Panc1 (cell line): ENCODE results near the gene TNRC18. TPM values are rescaled to one million over a fixed set of nuclear protein-coding genes. Genes with fewer than 3 reads are reported as not detected.
"Not testable (repeated sequence)": the region's sequence is repeated elsewhere in the genome, so short reads cannot be mapped to it uniquely, and the experiment has no call there.

Experiments
- ATAC-seq: fragments of 200-7000 bp; cut with Tn5 transposase; 2 replicates; pipeline ENCODE4 v1.9.1; 2020; ENCODE audit warnings: mild to moderate bottlenecking, moderate library complexity
- BruUV-seq: library from RNA; stranded (reverse); fragments of 400-500 nt; replicated peaks from 2 replicates; lab custom pipeline; 2021; lab: Mats Ljungman, UMichigan
- CTCF ChIA-PET: fragments of 300-600 bp; sonication (Branson Sonifier 250); formaldehyde crosslinking; loops from one replicate; lab custom pipeline; 2022; ENCODE audit warnings: antibody characterized with exemption; lab: Charles Lee
- POLR2A ChIA-PET: fragments of 300-600 bp; sonication (Branson Sonifier 250); formaldehyde crosslinking; loops from one replicate; lab custom pipeline; 2022; ENCODE audit warnings: antibody characterized with exemption; lab: Charles Lee
- DNase-seq: peaks from one replicate; pipeline ENCODE4 v3.0.0-alpha.2; 2010; ENCODE audit warnings: low read depth, low spot score
- H3K27ac ChIP-seq: 2 replicates; pipeline ENCODE4 v1.5.1; 2011; ENCODE audit warnings: mild to moderate bottlenecking, low read length, inconsistent platforms
- H3K27me3 ChIP-seq: fragments of 200-500 bp; sonication (Bioruptor generic); 2 replicates; pipeline ENCODE4 v1.6.0; 2014; ENCODE audit warnings: low read length, inconsistent platforms; ENCODE audit not compliant: control insufficient read depth, insufficient read depth
- H3K36me3 ChIP-seq: fragments of 200-500 bp; sonication (Bioruptor generic); 2 replicates; pipeline ENCODE4 v1.5.1; 2014; ENCODE audit warnings: inconsistent platforms, mild to moderate bottlenecking, low read length, moderate library complexity; ENCODE audit not compliant: control insufficient read depth, insufficient read depth
- H3K4me1 ChIP-seq: 2 replicates; pipeline ENCODE4 v1.5.1; 2011; ENCODE audit warnings: inconsistent platforms, mild to moderate bottlenecking, low read length, moderate library complexity; ENCODE audit not compliant: control insufficient read depth, insufficient read depth
- H3K4me3 ChIP-seq, 2 experiments: 2 replicates each; pipeline ENCODE4 v1.5.1; 2011 to 2012; ENCODE audit warnings: low read depth in 2 of 2, low read length in 2 of 2, mild to moderate bottlenecking in 2 of 2, inconsistent platforms in 1 of 2, moderate library complexity in 1 of 2
- H3K9me3 ChIP-seq: fragments of 200-500 bp; sonication (Bioruptor generic); 2 replicates; pipeline ENCODE4 v1.5.1; 2014; ENCODE audit warnings: low read depth, mild to moderate bottlenecking, inconsistent platforms, low read length, moderate library complexity; ENCODE audit not compliant: control insufficient read depth, insufficient read depth
- POLR2AphosphoS5 ChIP-seq: IDR thresholded peaks from 2 replicates; pipeline ENCODE4 v1.6.1; 2012; ENCODE audit warnings: mild to moderate bottlenecking, low read depth, low read length, moderate library complexity
- SIN3A ChIP-seq: IDR thresholded peaks from 2 replicates; pipeline ENCODE4 v1.6.1; 2012; ENCODE audit warnings: low read depth, mild to moderate bottlenecking, low read length, moderate library complexity, borderline replicate concordance; ENCODE audit not compliant: insufficient read depth
- TCF7L2 ChIP-seq: IDR thresholded peaks from 2 replicates; pipeline ENCODE4 v1.6.1; 2011; ENCODE audit warnings: mild to moderate bottlenecking, low read depth, low read length, inconsistent platforms
- in situ Hi-C: cut with HindIII; loops from 2 replicates; pipeline ENCODE4 v1.10.0; 2016; ENCODE audit warnings: low sequenced_read_pairs, low pct_unique_long_range_greater_than_20kb
- intact Hi-C: fragments of 100-400 bp; cut with micrococcal nuclease; formaldehyde crosslinking; loops from one replicate; pipeline ENCODE4 v1.10.0; 2022; ENCODE audit not compliant: unreplicated experiment
- total RNA-seq: library from RNA; stranded (reverse); gene quantifications from one replicate; pipeline ENCODE4 v1.2.1, GENCODE V29; 2021; ENCODE audit not compliant: unreplicated experiment
- TF ChIP-seq, protein P1 (sequence below): fragments of 450-650 bp; IDR thresholded peaks from 2 replicates; pipeline ENCODE4 v1.5.1; 2017; ENCODE audit warnings: mild to moderate bottlenecking
- TF ChIP-seq, protein P2 (sequence below), 2 experiments: IDR thresholded peaks; 2 replicates each; pipeline ENCODE4 v1.6.1; 2011 to 2012; ENCODE audit warnings: low read depth in 2 of 2, control low read depth in 1 of 2, low read length in 1 of 2, mild to moderate bottlenecking in 1 of 2, moderate library complexity in 1 of 2; ENCODE audit not compliant: insufficient read depth in 1 of 2

Gene TNRC18
- total RNA-seq, 1 experiment from 2014 or later: 148 TPM

- intact Hi-C loops, H3K27ac ChIP-seq, H3K4me3 ChIP-seq, BruUV-seq, H3K36me3 ChIP-seq, in situ Hi-C loops, H3K9me3 ChIP-seq, H3K27me3 ChIP-seq, H3K4me1 ChIP-seq: not testable (repeated sequence)
- ATAC-seq: peak; percentile 73
- peak; percentile 41 for DNase-seq
- POLR2A ChIA-PET: interaction anchor here (0.5 to 0.7 kb wide), 2 partner anchors 17 to 90 kb away, joined by 3 to 16 read pairs; no protein-coding TSS in a partner anchor
- TF ChIP-seq, protein P1, sequence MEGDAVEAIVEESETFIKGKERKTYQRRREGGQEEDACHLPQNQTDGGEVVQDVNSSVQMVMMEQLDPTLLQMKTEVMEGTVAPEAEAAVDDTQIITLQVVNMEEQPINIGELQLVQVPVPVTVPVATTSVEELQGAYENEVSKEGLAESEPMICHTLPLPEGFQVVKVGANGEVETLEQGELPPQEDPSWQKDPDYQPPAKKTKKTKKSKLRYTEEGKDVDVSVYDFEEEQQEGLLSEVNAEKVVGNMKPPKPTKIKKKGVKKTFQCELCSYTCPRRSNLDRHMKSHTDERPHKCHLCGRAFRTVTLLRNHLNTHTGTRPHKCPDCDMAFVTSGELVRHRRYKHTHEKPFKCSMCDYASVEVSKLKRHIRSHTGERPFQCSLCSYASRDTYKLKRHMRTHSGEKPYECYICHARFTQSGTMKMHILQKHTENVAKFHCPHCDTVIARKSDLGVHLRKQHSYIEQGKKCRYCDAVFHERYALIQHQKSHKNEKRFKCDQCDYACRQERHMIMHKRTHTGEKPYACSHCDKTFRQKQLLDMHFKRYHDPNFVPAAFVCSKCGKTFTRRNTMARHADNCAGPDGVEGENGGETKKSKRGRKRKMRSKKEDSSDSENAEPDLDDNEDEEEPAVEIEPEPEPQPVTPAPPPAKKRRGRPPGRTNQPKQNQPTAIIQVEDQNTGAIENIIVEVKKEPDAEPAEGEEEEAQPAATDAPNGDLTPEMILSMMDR: peak; percentile 96
- CTCF ChIA-PET: interaction anchor here (0.6 to 1.6 kb wide), 8 partner anchors 14 to 126 kb away, joined by 3 to 12 read pairs (median 6); no protein-coding TSS in a partner anchor
Observed at GRCh38 chr7:5365976-5366625, 57.5 kb downstream of the TNRC18 start.

GRCh38 chr7:5363729-5364128 is 59.9 kb downstream of the TNRC18 start:
- Histone ChIP-seq H3K27me3 (no peaks in the 10 kb centered on the region), H3K4me3 (no peak overlapping the region), H3K27ac (no peak overlapping the region), H3K9me3 (no peaks in the 10 kb centered on the region), H3K4me1 (peaks cover 7% of the 10 kb centered on the region), H3K36me3 (peaks cover 11% of the 10 kb centered on the region)
- intact Hi-C loops (no loop called here), in situ Hi-C loops (no loop called here)
- ATAC-seq (no peak), DNase-seq (no peak)
- TF ChIP-seq, protein P2, sequence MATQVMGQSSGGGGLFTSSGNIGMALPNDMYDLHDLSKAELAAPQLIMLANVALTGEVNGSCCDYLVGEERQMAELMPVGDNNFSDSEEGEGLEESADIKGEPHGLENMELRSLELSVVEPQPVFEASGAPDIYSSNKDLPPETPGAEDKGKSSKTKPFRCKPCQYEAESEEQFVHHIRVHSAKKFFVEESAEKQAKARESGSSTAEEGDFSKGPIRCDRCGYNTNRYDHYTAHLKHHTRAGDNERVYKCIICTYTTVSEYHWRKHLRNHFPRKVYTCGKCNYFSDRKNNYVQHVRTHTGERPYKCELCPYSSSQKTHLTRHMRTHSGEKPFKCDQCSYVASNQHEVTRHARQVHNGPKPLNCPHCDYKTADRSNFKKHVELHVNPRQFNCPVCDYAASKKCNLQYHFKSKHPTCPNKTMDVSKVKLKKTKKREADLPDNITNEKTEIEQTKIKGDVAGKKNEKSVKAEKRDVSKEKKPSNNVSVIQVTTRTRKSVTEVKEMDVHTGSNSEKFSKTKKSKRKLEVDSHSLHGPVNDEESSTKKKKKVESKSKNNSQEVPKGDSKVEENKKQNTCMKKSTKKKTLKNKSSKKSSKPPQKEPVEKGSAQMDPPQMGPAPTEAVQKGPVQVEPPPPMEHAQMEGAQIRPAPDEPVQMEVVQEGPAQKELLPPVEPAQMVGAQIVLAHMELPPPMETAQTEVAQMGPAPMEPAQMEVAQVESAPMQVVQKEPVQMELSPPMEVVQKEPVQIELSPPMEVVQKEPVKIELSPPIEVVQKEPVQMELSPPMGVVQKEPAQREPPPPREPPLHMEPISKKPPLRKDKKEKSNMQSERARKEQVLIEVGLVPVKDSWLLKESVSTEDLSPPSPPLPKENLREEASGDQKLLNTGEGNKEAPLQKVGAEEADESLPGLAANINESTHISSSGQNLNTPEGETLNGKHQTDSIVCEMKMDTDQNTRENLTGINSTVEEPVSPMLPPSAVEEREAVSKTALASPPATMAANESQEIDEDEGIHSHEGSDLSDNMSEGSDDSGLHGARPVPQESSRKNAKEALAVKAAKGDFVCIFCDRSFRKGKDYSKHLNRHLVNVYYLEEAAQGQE (IDR thresholded peaks at IDR 0.05; ENCODE audit: insufficient read depth in 1 of 2, low read depth in 2 of 2, low read length in 1 of 2): no peak
- TF ChIP-seq SIN3A (no peak), TCF7L2 (no peak)
- ChIA-PET CTCF (interaction anchor here (0.7 kb wide), 1 partner anchor 408 kb away, joined by 8 read pairs; no protein-coding TSS in a partner anchor), POLR2A (interaction anchor here (0.6 kb wide), 1 partner anchor 58 kb away, joined by 4 read pairs; no protein-coding TSS in a partner anchor)
- TSS peak; percentile 32 for BruUV-seq

GRCh38 chr7:5362466-5362865 is 61.2 kb downstream of the TNRC18 start:
- CTCF ChIA-PET: no interaction called here
- intact Hi-C loops: no loop called here

More at GRCh38 chr7:5362466-5362865, 61.2 kb downstream of the TNRC18 start:
- H3K4me1 ChIP-seq: peaks cover 7% of the 10 kb centered on the region
- no peaks in the 10 kb centered on the region for H3K9me3 ChIP-seq
- TF ChIP-seq, protein P1: no peak
- TF ChIP-seq, protein P2 (IDR thresholded peaks at IDR 0.05; ENCODE audit: insufficient read depth in 1 of 2, low read depth in 2 of 2, low read length in 1 of 2): no peak
- TF ChIP-seq TCF7L2 (no peak), SIN3A (no peak), POLR2AphosphoS5 (no peak)
- DNase-seq (no peak), ATAC-seq (no peak)
- in situ Hi-C loops: no loop called here
- no peak overlapping the region for H3K4me3 ChIP-seq
- POLR2A ChIA-PET: no interaction called here
- BruUV-seq: no TSS peak
- H3K27ac ChIP-seq: no peak overlapping the region
- H3K27me3 ChIP-seq: no peaks in the 10 kb centered on the region
- peaks cover 21% of the 10 kb centered on the region for H3K36me3 ChIP-seq
